CD4-positive, alpha-beta T cell treated with Interleukin-17A for 1 hour (primary cell): ENCODE results near the gene SPRR3.
"Not testable (repeated sequence)": the region's sequence is repeated elsewhere in the genome, so short reads cannot be mapped to it uniquely, and the experiment has no call there.

Experiments used
- DNase-seq: peaks from one replicate; pipeline ENCODE4 v3.0.0-alpha.2; 2020

The SPRR3 gene

GRCh38 chr1:152983743-152984142, 17.8 kb upstream of the SPRR3 start, which contains the start of gene SPRR1A:
Gene SPRR1A, plus strand, starts transcription at chr1:152984081. Its CDS starts 1,150 bp downstream, at chr1:152985231.
- DNase-seq = no peak

DNA sequence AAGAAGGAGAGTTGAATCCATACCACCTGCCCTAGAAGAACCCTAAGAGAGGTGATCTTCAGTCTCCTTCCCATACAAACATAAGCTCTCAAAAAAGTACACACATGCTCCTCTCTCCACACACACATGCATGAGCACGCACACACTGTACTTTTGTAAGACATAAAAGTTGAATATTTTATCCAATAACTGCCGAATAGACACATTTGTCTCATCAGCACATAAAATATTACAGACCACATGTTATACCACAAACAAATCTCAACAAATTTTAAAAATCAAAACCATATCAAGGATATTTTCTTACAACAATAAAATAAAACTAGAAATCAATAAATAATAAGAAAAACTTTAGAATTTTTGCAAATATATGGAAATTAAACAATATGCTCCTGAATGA, 15.0 kb upstream of the SPRR3 start:
- DNase-seq = no peak

GRCh38 chr1:152993186-152993585, 8.4 kb upstream of the SPRR3 start:
- DNase-seq = no peak

DNA sequence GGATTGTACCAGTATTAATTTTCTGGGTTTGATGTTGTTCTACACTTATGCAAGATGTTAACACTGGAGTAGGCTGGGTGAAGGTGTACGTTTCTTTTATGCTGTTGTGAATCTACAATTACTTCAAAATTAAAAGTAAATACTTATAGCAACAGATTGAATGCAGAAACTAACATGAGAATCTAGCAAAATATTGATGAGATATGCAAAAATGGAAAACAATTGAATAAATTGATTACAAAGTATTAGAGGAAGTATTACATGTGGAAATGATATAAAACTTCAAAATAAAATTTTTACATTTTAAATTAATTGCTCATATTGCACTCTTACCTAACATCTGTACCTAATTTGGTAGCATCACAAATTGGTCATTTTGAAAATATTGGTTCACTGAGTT, 5.7 kb upstream of the SPRR3 start:
- no peak for DNase-seq

GRCh38 chr1:152996633-152997400, 4.7 kb upstream of the SPRR3 start:
- DNase-seq = no peak

DNA sequence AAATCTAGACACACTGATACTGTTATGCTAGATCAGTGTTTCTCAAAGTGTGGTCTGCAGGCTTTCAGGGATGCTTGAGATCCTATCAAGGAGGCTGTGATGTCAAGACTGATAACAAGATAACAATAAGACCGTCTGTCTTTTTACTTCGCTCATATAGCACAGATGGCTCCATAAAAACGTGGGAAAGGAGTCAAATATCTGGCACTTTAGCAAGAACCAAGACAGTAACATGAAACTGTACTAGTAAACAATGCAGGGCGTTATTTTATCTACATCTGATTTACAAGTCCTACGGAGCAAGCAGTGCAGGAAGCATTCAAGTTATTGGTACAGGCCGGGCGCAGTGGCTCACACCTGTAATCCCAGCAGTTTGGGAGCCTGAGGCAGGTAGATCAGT, 3.6 kb upstream of the SPRR3 start:
- no peak for DNase-seq

GRCh38 chr1:152998476-152998875, 3.1 kb upstream of the SPRR3 start:
- no peak for DNase-seq

GRCh38 chr1:152999818-153000217, 1.7 kb upstream of the SPRR3 start:
- no peak for DNase-seq

DNA sequence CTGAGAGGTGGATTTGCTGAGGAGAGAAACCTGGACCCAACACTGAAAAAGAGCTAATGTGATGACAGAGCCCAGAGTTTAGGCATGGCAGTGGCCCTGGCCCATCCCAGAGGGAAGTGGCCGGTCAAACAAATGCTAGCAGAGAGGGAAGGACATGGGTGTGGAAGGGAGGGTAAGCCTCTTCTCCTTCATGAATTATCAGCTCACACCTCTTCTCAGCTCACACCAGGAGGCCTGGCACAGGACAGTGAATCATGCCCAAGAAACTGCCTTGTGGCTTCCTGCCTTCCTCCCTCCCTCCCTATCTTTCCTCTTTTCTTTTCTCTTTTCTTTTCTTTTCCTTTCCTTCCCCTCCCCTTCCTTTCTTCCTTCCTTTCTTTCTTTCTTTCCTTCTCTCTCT, 1.3 kb upstream of the SPRR3 start:
- DNase-seq = no peak

- not testable (repeated sequence) for DNase-seq
Measured at GRCh38 chr1:153011235-153011758, 9.7 kb downstream of the SPRR3 start.

DNA sequence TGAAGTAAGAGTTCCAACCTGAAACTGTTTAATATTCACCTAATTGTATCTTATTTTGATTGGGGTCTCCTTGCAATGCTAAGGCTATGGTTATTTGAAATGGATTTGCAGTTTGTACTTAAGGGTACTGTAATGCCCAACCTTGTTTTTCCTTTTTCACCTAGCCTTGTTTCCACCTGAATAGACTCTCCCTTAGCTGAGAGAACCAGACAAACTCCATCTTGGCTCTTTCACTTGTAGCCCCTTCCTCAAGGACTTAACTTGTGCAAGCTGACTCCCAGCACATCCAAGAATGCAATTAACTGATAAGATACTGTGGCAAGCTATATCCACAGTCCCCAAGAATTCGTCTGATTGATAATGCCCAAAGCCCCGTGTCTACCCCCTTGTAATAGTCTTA, 20.3 kb downstream of the SPRR3 start:
- not testable (repeated sequence) for DNase-seq

GRCh38 chr1:153022340-153022739, 20.8 kb downstream of the SPRR3 start:
- DNase-seq = not testable (repeated sequence)

DNA sequence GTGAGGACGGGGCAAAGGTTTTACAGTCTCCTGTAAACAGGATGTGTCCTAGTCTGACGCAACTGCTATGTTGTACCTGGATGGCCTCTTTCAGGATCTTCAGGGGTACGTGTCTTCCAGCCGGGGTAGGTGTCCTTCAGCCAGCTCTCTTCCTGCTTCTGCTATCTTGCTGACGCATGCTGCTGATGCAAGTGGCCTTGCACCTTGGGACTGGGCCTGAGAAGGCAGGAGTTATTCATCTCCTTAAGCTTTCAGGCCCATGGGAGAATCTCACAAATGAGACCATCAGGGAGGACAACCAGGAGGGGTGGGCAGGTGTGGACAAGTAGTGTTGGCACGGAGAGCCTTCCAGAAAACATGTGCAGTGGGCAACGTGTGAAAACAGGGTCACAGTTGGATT, 21.6 kb downstream of the SPRR3 start:
- no peak for DNase-seq

- DNase-seq = no peak
Measured at GRCh38 chr1:153024413-153024812, 22.9 kb downstream of the SPRR3 start.

DNA sequence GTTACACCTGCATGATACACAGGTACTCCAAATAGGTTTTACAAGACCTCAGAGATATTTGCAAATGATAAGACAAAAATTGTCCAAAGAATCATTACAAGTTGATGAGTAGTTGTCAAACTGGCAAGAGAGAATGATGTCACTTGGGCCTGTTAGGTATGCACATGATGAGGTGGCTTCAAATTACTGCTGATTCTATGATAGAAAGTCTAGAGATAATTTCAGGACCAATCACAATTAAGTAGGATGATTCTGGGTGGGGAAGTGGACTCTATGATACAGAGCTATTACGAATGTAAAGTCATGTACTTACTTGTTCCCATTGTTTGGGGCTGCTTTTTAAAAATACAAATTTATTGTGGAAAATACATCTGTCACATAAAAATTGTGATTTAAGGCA, 24.2 kb downstream of the SPRR3 start:
- no peak for DNase-seq

DNA sequence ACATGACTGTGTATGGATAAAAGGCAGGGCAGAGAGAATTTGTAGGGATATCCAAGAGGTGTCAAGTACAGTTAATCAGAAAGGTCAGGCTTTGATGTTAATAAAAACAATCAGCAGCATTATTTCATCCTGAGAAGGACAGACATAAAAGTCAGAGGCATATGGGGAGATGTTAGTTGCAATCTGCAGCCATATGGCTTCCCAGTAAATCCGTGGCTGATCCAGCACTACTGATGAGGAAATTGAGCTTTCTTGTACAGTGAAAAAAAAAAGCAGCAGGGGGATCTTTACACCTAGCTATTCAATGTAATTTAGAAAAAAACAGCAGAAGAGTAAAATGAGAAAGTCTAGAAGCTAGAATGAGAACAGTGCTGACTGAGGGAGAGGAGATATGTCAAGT, 27.2 kb downstream of the SPRR3 start:
- no peak for DNase-seq

DNA sequence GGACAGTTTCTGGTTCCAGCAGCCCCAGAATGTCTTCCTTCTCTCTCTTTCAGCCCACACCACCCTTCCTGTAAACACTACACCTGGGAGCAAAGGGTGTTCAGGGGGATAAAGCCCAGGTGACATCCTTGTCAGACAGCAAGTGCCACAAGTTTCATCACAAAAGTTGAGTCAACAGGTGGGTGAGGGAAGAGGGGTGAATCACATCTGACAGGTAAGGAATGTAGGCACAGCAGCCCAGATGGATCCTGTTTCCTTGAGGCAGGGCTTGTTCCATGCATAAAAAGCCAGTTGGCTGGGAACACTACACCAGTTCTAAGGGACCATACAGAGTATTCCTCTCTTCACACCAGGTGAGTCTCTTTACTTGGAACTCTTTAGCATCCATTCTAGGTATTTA, 29.3 kb downstream of the SPRR3 start, which contains the start of gene SPRR1B:
TSS of gene SPRR1B (plus strand) at position 309 of the 400 bp plus-strand sequence. CDS start 1,143 bp downstream, outside the sequence.
- DNase-seq = no peak

GRCh38 chr1:153032073-153032472, 30.5 kb downstream of the SPRR3 start:
- DNase-seq = no peak

- DNase-seq = no peak
Measured at GRCh38 chr1:153032677-153033308, 31.2 kb downstream of the SPRR3 start.

GRCh38 chr1:153035211-153035610, 33.7 kb downstream of the SPRR3 start:
- DNase-seq = no peak

- no peak for DNase-seq
Measured at GRCh38 chr1:153040950-153041631, 39.5 kb downstream of the SPRR3 start, which contains the start of gene SPRR2D. Gene SPRR2D, minus strand, starts transcription at chr1:153041120. Its CDS starts 774 bp downstream, at chr1:153040346.

DNA sequence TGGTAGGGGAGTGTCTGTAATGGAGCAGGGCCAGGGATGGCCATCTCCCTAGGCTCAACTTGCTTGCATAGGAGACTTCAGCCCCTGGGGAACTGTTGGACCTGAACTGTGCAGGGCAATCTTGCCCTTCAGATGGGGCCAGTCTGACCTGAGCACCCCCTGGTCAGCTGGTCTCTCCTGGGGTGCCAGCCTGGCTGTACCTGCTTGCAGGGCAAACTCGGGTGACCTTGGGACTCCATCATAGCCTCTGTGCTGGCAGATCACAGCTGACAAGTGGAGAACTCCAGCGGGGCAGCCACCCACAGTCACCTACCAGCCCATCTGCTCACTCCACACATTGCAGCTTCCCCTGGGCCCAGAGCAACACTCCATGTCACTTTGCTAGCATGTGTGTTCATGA, 47.7 kb downstream of the SPRR3 start:
- no peak for DNase-seq
